ENCODE results near the gene EFNA5. TPM values are rescaled to one million over a fixed set of nuclear protein-coding genes. Genes with fewer than 3 reads are reported as not detected.

The EFNA5 gene
- total RNA-seq, 4 donors from 2014 or later: 2.4 to 9.2 (median 3.9) TPM

DNA sequence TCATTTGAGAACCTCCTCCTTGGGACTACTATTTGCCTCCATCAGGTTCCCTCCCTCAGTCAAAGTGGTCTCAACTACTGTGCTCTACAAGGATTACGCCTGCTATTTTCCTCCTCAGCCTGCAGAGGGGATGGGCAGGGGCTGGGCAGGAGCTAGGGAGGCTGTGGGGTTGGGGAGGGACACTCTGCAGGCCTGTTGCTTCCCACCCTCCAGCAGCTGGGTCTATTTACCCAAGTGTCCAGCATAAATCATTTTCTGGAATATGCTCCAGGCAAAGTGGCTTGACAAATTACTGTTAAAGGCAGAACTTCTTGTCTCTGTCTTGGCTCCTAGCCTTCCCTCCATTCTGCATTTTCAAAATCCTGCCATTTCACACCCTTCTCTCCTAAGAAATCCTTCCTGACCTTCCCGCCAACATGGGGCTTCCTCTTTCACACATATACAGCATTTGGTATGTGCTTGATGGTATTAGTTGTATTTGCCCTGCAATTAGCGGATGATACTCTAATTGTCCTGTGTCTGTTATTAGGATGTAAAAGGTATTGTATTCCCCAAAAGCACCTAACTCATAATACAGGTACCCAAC lies 106.7 kb downstream of the EFNA5 start:
- 80 to 100% methylated on average over 2 to 3 of the region's 3 CpGs for WGBS, 2 donors (ENCODE audit: low coverage in 1 of 2)

DNA sequence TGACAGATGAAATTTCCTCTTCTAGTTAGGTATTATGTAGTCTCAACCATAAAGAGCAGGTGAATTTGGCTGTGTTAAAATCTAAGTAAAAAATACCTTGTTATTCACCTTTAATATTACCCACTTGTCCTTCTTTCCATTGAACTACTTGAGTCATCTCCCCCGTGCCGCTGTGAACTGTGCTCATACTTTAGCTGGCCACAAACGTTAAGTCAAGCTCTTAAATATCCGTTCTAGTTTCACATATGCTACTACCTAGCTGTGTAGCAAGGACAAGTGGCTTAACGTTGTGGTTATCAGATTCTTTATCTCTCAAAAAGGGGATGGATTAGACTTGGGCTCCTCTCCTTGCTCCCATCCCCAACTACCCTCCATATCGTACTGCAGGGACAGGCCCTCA lies 110.4 kb downstream of the EFNA5 start:
- Histone ChIP-seq H3K27ac (no peak overlapping the region), H3K36me3 (no peaks in the 10 kb centered on the region), H3K4me1 (no peaks in the 10 kb centered on the region), H3K27me3 (no peaks in the 10 kb centered on the region), H3K9me3 (no peaks in the 10 kb centered on the region), H3K4me3 (no peak overlapping the region)
- 79 to 81% methylated on average over 5 of the region's 6 CpGs for WGBS, 2 donors (ENCODE audit: low coverage in 1 of 2)
- no peak for ATAC-seq
- TF ChIP-seq POLR2AphosphoS5 (IDR thresholded peaks at IDR 0.05) (no peak), POLR2A (IDR thresholded peaks at IDR 0.05) (no peak), EP300 (IDR thresholded peaks at IDR 0.05) (no peak)
- TF ChIP-seq, protein P1, sequence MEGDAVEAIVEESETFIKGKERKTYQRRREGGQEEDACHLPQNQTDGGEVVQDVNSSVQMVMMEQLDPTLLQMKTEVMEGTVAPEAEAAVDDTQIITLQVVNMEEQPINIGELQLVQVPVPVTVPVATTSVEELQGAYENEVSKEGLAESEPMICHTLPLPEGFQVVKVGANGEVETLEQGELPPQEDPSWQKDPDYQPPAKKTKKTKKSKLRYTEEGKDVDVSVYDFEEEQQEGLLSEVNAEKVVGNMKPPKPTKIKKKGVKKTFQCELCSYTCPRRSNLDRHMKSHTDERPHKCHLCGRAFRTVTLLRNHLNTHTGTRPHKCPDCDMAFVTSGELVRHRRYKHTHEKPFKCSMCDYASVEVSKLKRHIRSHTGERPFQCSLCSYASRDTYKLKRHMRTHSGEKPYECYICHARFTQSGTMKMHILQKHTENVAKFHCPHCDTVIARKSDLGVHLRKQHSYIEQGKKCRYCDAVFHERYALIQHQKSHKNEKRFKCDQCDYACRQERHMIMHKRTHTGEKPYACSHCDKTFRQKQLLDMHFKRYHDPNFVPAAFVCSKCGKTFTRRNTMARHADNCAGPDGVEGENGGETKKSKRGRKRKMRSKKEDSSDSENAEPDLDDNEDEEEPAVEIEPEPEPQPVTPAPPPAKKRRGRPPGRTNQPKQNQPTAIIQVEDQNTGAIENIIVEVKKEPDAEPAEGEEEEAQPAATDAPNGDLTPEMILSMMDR (IDR thresholded peaks at IDR 0.05): no peak

More for the DNA sequence above, 106.7 kb downstream of the EFNA5 start:
- no peak for TF ChIP-seq EP300 (IDR thresholded peaks at IDR 0.05)
- TF ChIP-seq POLR2AphosphoS5 (IDR thresholded peaks at IDR 0.05): no peak
- no peak for TF ChIP-seq POLR2A (IDR thresholded peaks at IDR 0.05)
- TF ChIP-seq, protein P1 (IDR thresholded peaks at IDR 0.05): no peak
- no peaks in the 10 kb centered on the region for H3K36me3 ChIP-seq
- H3K4me1 ChIP-seq: no peaks in the 10 kb centered on the region
- H3K27me3 ChIP-seq: no peaks in the 10 kb centered on the region
- H3K9me3 ChIP-seq: no peaks in the 10 kb centered on the region
- H3K27ac ChIP-seq: no peak overlapping the region
- ATAC-seq: no peak
- no peak overlapping the region for H3K4me3 ChIP-seq

DNA sequence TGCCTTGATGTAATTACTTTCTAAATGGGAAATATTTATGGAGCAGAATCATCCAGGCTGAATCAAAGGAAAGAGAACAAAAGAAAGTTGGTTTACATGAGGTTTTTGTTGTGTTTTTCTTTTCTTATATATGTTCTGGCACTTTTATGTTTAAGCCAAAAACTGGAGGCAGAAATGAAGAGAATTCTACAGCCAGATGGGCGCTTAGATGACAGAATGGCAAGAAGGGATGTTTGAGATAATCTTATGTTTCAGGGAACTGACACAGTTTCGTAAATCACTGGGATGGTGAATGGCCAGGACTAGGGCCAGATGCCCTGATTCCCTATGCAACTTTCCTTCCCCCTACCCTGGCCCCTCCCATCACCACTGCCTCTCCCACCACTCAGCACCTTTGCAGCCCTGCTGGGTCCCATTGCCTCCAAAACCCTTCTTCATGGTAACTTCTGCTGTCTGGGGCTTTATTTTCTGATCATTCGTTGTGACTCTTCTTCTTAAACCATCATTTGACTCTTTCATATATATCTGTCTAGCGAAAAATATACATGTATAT lies 111.8 kb downstream of the EFNA5 start:
- Histone ChIP-seq H3K4me3 (no peak overlapping the region), H3K36me3 (no peaks in the 10 kb centered on the region), H3K27me3 (no peaks in the 10 kb centered on the region), H3K27ac (no peak overlapping the region), H3K9me3 (no peaks in the 10 kb centered on the region), H3K4me1 (no peaks in the 10 kb centered on the region)
- WGBS, 2 donors (ENCODE audit: low coverage in 1 of 2): 94 to 100% methylated on average over 4 of the region's 4 CpGs
- ATAC-seq: no peak
- TF ChIP-seq, protein P1 (IDR thresholded peaks at IDR 0.05): no peak
- TF ChIP-seq POLR2AphosphoS5 (IDR thresholded peaks at IDR 0.05) (no peak), POLR2A (IDR thresholded peaks at IDR 0.05) (no peak), EP300 (IDR thresholded peaks at IDR 0.05) (no peak)

DNA sequence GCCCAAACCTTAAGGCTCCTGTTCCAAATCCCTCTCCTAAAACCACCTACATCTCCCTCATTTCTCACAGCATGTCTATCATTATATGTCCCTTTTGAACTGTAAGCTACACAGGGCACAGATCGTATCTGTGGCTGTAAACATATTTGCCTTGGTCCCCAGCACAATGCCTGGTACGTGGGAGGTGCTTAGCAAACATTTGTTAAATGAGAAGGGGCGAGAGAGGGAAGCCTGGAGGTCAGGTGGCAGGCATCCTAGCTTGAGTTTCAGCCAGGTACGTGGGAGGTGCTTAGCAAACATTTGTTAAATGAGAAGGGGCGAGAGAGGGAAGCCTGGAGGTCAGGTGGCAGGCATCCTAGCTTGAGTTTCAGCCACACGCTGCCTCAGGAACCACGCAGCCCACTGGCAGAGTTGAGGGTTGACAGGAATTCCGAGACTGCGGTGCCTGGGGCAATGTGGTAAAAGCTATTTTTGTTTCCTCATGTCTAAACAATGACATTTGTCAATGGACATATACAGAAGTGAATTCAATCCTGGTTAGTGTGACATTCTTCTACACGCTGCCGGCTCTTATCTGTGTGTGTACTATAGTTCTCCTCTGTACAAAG lies 113.6 kb downstream of the EFNA5 start:
- H3K9me3 ChIP-seq: no peaks in the 10 kb centered on the region
- no peaks in the 10 kb centered on the region for H3K36me3 ChIP-seq
- no peak overlapping the region for H3K4me3 ChIP-seq
- no peaks in the 10 kb centered on the region for H3K27me3 ChIP-seq
- TF ChIP-seq, protein P1 (IDR thresholded peaks at IDR 0.05): no peak
- TF ChIP-seq EP300 (IDR thresholded peaks at IDR 0.05): no peak
- TF ChIP-seq POLR2A (IDR thresholded peaks at IDR 0.05): no peak
- TF ChIP-seq POLR2AphosphoS5 (IDR thresholded peaks at IDR 0.05): no peak
- WGBS, 2 donors (ENCODE audit: low coverage in 1 of 2): 64 to 66% methylated on average over 9 to 10 of the region's 11 CpGs
- ATAC-seq: no peak
- H3K27ac ChIP-seq: no peak overlapping the region
- H3K4me1 ChIP-seq: no peaks in the 10 kb centered on the region

DNA sequence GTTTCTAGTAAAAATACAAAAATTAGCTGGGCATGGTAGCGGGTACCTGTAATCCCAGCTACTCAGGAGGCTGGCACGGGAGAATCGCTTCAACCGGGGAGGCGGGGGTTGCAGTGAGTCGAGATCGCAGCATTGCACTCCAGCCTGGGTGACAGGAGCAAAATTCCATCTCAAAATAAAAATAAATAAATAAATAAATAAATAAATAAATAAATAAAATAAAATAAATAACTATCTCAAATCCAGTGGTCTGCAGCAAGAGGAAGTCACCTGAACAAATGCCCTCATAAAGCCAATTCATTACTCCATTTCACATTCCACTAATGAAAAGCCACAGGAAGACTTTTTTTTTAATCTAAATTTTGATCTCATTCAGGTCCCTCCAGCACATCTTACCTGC lies 114.2 kb downstream of the EFNA5 start:
- Histone ChIP-seq H3K27ac (no peak overlapping the region), H3K4me1 (no peaks in the 10 kb centered on the region), H3K36me3 (no peaks in the 10 kb centered on the region), H3K27me3 (no peaks in the 10 kb centered on the region), H3K9me3 (no peaks in the 10 kb centered on the region), H3K4me3 (no peak overlapping the region)
- no peak for ATAC-seq
- WGBS, 2 donors (ENCODE audit: low coverage in 1 of 2): 96% methylated on average over 7 of the region's 7 CpGs; no CpG with 5 or more reads in 1 of the 2 donors
- TF ChIP-seq EP300 (IDR thresholded peaks at IDR 0.05) (no peak), POLR2A (IDR thresholded peaks at IDR 0.05) (no peak), POLR2AphosphoS5 (IDR thresholded peaks at IDR 0.05) (no peak)
- TF ChIP-seq, protein P1 (IDR thresholded peaks at IDR 0.05): no peak

Data from gastroesophageal sphincter (tissue), 4 donors.